Stimulated activated CD4-positive, alpha-beta T cell treated with anti-CD3 and anti-CD28 coated beads, TNF-alpha, amount 100 ng/mL, for 48 hours (primary cell): ENCODE results near the gene CCDC74A.
"Not testable (repeated sequence)": the region's sequence is repeated elsewhere in the genome, so short reads cannot be mapped to it uniquely, and the experiment has no call there.

Experiments used
- DNase-seq, 3 donors: peaks; one replicate each; pipeline ENCODE4 v3.0.0-alpha.2; 2020; ENCODE audit warnings: low read depth in 3 of 3

The CCDC74A gene

GRCh38 chr2:131498321-131498973, 29.2 kb upstream of the CCDC74A start:
- DNase-seq: not testable (repeated sequence)

- not testable (repeated sequence) for DNase-seq
Observed at GRCh38 chr2:131503587-131503986, 24.1 kb upstream of the CCDC74A start.

- DNase-seq: not testable (repeated sequence)
Observed at GRCh38 chr2:131504082-131504750, 23.5 kb upstream of the CCDC74A start.

GRCh38 chr2:131509615-131510014, 18.1 kb upstream of the CCDC74A start:
- no peak for DNase-seq

- DNase-seq: not testable (repeated sequence)
Observed at GRCh38 chr2:131511291-131511968, 16.3 kb upstream of the CCDC74A start.

- not testable (repeated sequence) for DNase-seq
Observed at GRCh38 chr2:131511969-131512870, 15.5 kb upstream of the CCDC74A start.

- DNase-seq: not testable (repeated sequence)
Observed at GRCh38 chr2:131514408-131515166, 13.1 kb upstream of the CCDC74A start.

GRCh38 chr2:131515235-131515634, 12.5 kb upstream of the CCDC74A start:
- not testable (repeated sequence) for DNase-seq

GRCh38 chr2:131516011-131516410, 11.7 kb upstream of the CCDC74A start:
- no peak for DNase-seq

GRCh38 chr2:131516621-131517020, 11.1 kb upstream of the CCDC74A start:
- not testable (repeated sequence) for DNase-seq

GRCh38 chr2:131517106-131517831, 10.4 kb upstream of the CCDC74A start:
- no peak for DNase-seq

- not testable (repeated sequence) for DNase-seq
Observed at GRCh38 chr2:131517856-131518255, 9.8 kb upstream of the CCDC74A start.

- not testable (repeated sequence) for DNase-seq
Observed at GRCh38 chr2:131518531-131518930, 9.2 kb upstream of the CCDC74A start.

- no peak for DNase-seq
Observed at GRCh38 chr2:131519466-131519865, 8.2 kb upstream of the CCDC74A start.

GRCh38 chr2:131519871-131520470, 7.7 kb upstream of the CCDC74A start:
- not testable (repeated sequence) for DNase-seq

- no peak for DNase-seq
Observed at GRCh38 chr2:131520526-131520925, 7.2 kb upstream of the CCDC74A start.

- not testable (repeated sequence) for DNase-seq
Observed at GRCh38 chr2:131521524-131521923, 6.2 kb upstream of the CCDC74A start.

GRCh38 chr2:131521961-131522781, 5.5 kb upstream of the CCDC74A start:
- no peak for DNase-seq

- not testable (repeated sequence) for DNase-seq
Observed at GRCh38 chr2:131525256-131525655, 2.4 kb upstream of the CCDC74A start.
